HepG2 (cell line): ENCODE measurements around the gene ATG9A. TPM values are rescaled to one million over a fixed set of nuclear protein-coding genes. Genes with fewer than 3 reads are reported as not detected.

Experiments used
- ATF7-NPFF ChIP-seq: sonication (generic); formaldehyde crosslinking; IDR thresholded peaks from 2 replicates; pipeline ENCODE4 v1.8.1; 2023; ENCODE audit warnings: mild to moderate bottlenecking, low read depth, missing genetic modification reagents, moderate library complexity
- CC2D1A ChIP-seq: sonication (generic); formaldehyde crosslinking; IDR thresholded peaks from 2 replicates; pipeline ENCODE4 v1.8.1; 2023; ENCODE audit warnings: mild to moderate bottlenecking, missing genetic modification reagents
- CCAR2 ChIP-seq: fragments of 200-400 bp; formaldehyde crosslinking; optimal IDR thresholded peaks from 2 replicates; pipeline ENCODE3; 2018; ENCODE audit warnings: low read depth, mild to moderate bottlenecking, low read length, moderate library complexity
- DNMT3B ChIP-seq: conservative IDR thresholded peaks from 2 replicates; pipeline ENCODE4 v1.6.1; 2016; ENCODE audit warnings: missing biosample characterization, control low read depth
- FOXO1 ChIP-seq: sonication (generic); formaldehyde crosslinking; IDR thresholded peaks from 2 replicates; pipeline ENCODE4 v1.4.0; 2020; ENCODE audit warnings: missing genetic modification reagents
- HES4 ChIP-seq: sonication (generic); formaldehyde crosslinking; IDR thresholded peaks from 2 replicates; pipeline ENCODE4 v1.9.0; 2021; ENCODE audit warnings: mild to moderate bottlenecking, missing genetic modification reagents, borderline replicate concordance
- JUN ChIP-seq: sonication (generic); formaldehyde crosslinking; IDR thresholded peaks from 2 replicates; pipeline ENCODE4 v1.4.0; 2020; ENCODE audit warnings: mild to moderate bottlenecking, missing genetic modification reagents
- KDM4B ChIP-seq: sonication (generic); formaldehyde crosslinking; IDR thresholded peaks from 2 replicates; pipeline ENCODE4 v1.4.0; 2020; ENCODE audit warnings: missing genetic modification reagents
- KLF13 ChIP-seq: sonication (generic); formaldehyde crosslinking; IDR thresholded peaks from 2 replicates; pipeline ENCODE4 v1.4.0; 2020; ENCODE audit warnings: mild to moderate bottlenecking, missing genetic modification reagents
- NCOA2 ChIP-seq: sonication (generic); formaldehyde crosslinking; IDR thresholded peaks from 2 replicates; pipeline ENCODE4 v1.8.0; 2022; ENCODE audit warnings: inconsistent platforms
- NFKBIZ ChIP-seq: IDR thresholded peaks from 2 replicates; pipeline ENCODE4 v1.6.1; 2018; ENCODE audit warnings: missing genetic modification reagents, missing compliant biosample characterization
- ONECUT2 ChIP-seq: sonication (generic); formaldehyde crosslinking; IDR thresholded peaks from 2 replicates; pipeline ENCODE4 v1.4.0; 2020; ENCODE audit warnings: missing genetic modification reagents
- PAF1 ChIP-seq: IDR thresholded peaks from 2 replicates; pipeline ENCODE4 v1.6.1; 2016; ENCODE audit warnings: missing genetic modification reagents, missing compliant biosample characterization
- POLR2A ChIP-seq, 2 experiments: IDR thresholded peaks; 2 replicates each; pipeline ENCODE4 v1.6.1; 2011; ENCODE audit warnings: low read depth in 2 of 2, low read length in 2 of 2, mild to moderate bottlenecking in 1 of 2, moderate library complexity in 1 of 2; ENCODE audit not compliant: insufficient read depth in 1 of 2
- RBAK ChIP-seq: sonication (generic); formaldehyde crosslinking; IDR thresholded peaks from 2 replicates; pipeline ENCODE4 v1.5.1; 2020; ENCODE audit warnings: mild to moderate bottlenecking, missing genetic modification reagents
- RNF2 ChIP-seq: fragments of 450-650 bp; conservative IDR thresholded peaks from 2 replicates; pipeline ENCODE4 v1.6.1; 2016; ENCODE audit warnings: low read depth
- TCF12 ChIP-seq, 2 experiments: fragments of 450-650 bp in 1 of 2; sonication (generic) in 1 of 2; formaldehyde crosslinking in 1 of 2; IDR thresholded peaks; 2 replicates each; pipeline versions ENCODE4 v1.6.1 to v1.8.0; 2017 to 2022; ENCODE audit warnings: antibody characterized with exemption in 1 of 2, mild to moderate bottlenecking in 1 of 2, missing genetic modification reagents in 1 of 2, moderate library complexity in 1 of 2
- TOPORS ChIP-seq: sonication (generic); formaldehyde crosslinking; IDR thresholded peaks from 2 replicates; pipeline ENCODE4 v1.8.0; 2023; ENCODE audit warnings: mild to moderate bottlenecking, missing genetic modification reagents
- ZMAT3 ChIP-seq: sonication (generic); formaldehyde crosslinking; conservative IDR thresholded peaks from 2 replicates; pipeline ENCODE4 v1.7.0; 2021; ENCODE audit warnings: missing genetic modification reagents
- ZNF138 ChIP-seq: sonication (generic); formaldehyde crosslinking; IDR thresholded peaks from 2 replicates; pipeline ENCODE4 v1.5.0; 2020; ENCODE audit warnings: mild to moderate bottlenecking, low read depth, missing genetic modification reagents
- ZNF160 ChIP-seq: sonication (generic); formaldehyde crosslinking; IDR thresholded peaks from 2 replicates; pipeline ENCODE4 v1.8.0; 2022; ENCODE audit warnings: mild to moderate bottlenecking, inconsistent platforms, missing genetic modification reagents
- ZNF17 ChIP-seq: sonication (generic); formaldehyde crosslinking; IDR thresholded peaks from 2 replicates; pipeline ENCODE4 v1.5.0; 2020; ENCODE audit warnings: mild to moderate bottlenecking, missing genetic modification reagents
- ZNF556 ChIP-seq: sonication (generic); formaldehyde crosslinking; IDR thresholded peaks from 2 replicates; pipeline ENCODE4 v1.4.0; 2020; ENCODE audit warnings: mild to moderate bottlenecking, missing genetic modification reagents, borderline replicate concordance
- ZNF713 ChIP-seq: sonication (generic); formaldehyde crosslinking; IDR thresholded peaks from 2 replicates; pipeline ENCODE4 v1.4.0; 2020; ENCODE audit warnings: mild to moderate bottlenecking, missing genetic modification reagents
- ZNF768 ChIP-seq: sonication (generic); formaldehyde crosslinking; IDR thresholded peaks from 2 replicates; pipeline ENCODE4 v1.4.0; 2020; ENCODE audit warnings: missing genetic modification reagents
- ZNF792 ChIP-seq: IDR thresholded peaks from 2 replicates; pipeline ENCODE4 v1.6.1; 2016
- polyA plus RNA-seq, 8 experiments: library from polyadenylated mRNA; depleted of rRNA in 3 of 8; stranded (reverse) in 7 of 8; unstranded in 1 of 8; fragments of >200 nt; fragmentation: Illumina TruSeq in 4 of 8; extraction: Trizol in 4 of 8; gene quantifications; 2 replicates each; pipeline versions ENCODE4 v1.2.1 to v1.2.3, GENCODE V29; 2011 to 2016; ENCODE audit warnings: low read depth in 4 of 8, missing spikeins in 1 of 8, mixed read lengths in 1 of 8; ENCODE audit not compliant: insufficient read depth in 1 of 8
- total RNA-seq, 5 experiments: library from RNA; depleted of rRNA; stranded (reverse); fragments of >200 nt; fragmentation: Illumina TruSeq; extraction: Trizol; gene quantifications; 2 replicates each; pipeline ENCODE4 v1.2.3, GENCODE V29; 2016; ENCODE audit warnings: low read depth in 1 of 5
- TF ChIP-seq, protein P1 (sequence below): IDR thresholded peaks from 2 replicates; pipeline ENCODE4 v1.6.1; 2016; ENCODE audit warnings: low read depth, borderline replicate concordance
- TF ChIP-seq, protein P2 (sequence below): sonication (generic); formaldehyde crosslinking; IDR thresholded peaks from 2 replicates; pipeline ENCODE4 v1.5.1; 2020; ENCODE audit warnings: missing genetic modification reagents, mild to moderate bottlenecking, borderline replicate concordance
- TF ChIP-seq, protein P3 (sequence below): sonication (generic); formaldehyde crosslinking; IDR thresholded peaks from 2 replicates; pipeline ENCODE4 v1.5.0; 2020; ENCODE audit warnings: mild to moderate bottlenecking, missing genetic modification reagents

ATG9A gene
- total and polyA plus RNA-seq, 2 of the 13 experiments (the other 11 are each of a cell fraction or from before 2014, with no cell fraction given), result 35.0 to 131 TPM

DNA sequence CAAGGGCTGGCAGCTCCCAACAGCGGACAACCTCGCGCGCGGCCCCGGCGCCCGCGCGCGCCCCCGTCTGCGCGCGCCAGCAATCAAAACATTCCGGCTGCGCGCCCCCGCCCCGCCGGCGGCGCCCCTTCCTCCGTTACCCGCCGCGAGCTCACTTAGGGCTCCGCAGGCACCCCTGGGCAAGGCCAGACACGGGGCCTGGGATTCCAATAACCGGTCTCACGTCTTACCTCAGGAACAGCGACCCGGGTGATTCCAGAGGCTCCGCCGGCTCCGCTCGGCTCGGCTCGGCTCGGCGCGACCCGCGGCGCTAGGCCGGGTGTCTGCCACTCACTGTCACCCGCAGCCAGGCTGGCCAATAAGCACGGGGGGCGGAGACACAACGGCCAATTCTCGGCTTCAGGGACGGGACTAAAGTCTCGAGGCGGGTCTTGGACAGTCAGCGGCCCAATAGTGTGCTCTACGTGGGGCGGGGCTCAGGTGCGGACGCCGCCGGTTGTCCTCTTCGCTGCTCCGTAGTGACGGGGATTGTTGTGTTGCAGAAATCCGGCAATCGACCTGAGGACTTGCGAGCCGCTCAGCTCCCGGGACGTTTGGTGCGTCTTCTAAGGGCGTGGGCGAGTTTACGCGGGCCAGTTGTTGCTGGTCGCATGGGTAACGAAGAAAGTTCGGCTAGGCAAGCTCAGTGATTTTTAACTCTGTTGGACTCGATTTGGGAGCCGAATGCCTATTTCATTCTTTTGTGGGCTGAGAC lies at the start of gene ATG9A, which contains the start of gene ANKZF1 (continued):
- no peak for TF ChIP-seq CCAR2
- TF ChIP-seq ZNF556, result peak; percentile 17; the same call in 1 of the 2 replicates
- no peak for TF ChIP-seq ZNF17
- TF ChIP-seq ZNF768 (CRISPR knock-in tag), result peak; percentile 46; the same call in 1 of the 2 replicates
- TF ChIP-seq POLR2A (IDR thresholded peaks at IDR 0.05; ENCODE audit: insufficient read depth in 1 of 2, low read depth in 2 of 2, low read length in 2 of 2), result peak; percentile 85 to 92
- TF ChIP-seq TOPORS (CRISPR knock-in tag), result peak; percentile 58
- peak; percentile 71 for TF ChIP-seq ONECUT2 (CRISPR knock-in tag)
- TF ChIP-seq ZNF138 (CRISPR knock-in tag), result no peak
- peak; percentile 48; the same call in 1 of the 2 replicates for TF ChIP-seq ATF7-NPFF
- no peak for TF ChIP-seq PAF1 (CRISPR knock-in tag)
- TF ChIP-seq NCOA2 (CRISPR knock-in tag), result no peak
- TF ChIP-seq, protein P1, sequence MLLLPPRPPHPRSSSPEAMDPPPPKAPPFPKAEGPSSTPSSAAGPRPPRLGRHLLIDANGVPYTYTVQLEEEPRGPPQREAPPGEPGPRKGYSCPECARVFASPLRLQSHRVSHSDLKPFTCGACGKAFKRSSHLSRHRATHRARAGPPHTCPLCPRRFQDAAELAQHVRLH (CRISPR knock-in tag), result no peak
- no peak for TF ChIP-seq TCF12 (IDR thresholded peaks at IDR 0.05)
- 0 out of 2 replicates have a peak, but pooled peaks have one; percentile 32 for TF ChIP-seq TCF12 (CRISPR knock-in tag; IDR thresholded peaks at IDR 0.05)
- TF ChIP-seq FOXO1 (CRISPR knock-in tag), result peak; percentile 61
- TF ChIP-seq ZNF713 (CRISPR knock-in tag), result no peak
- peak; percentile 65 for TF ChIP-seq RNF2
- TF ChIP-seq NFKBIZ (CRISPR knock-in tag), result 0 out of 2 replicates have a peak, but pooled peaks have one; percentile 20
- TF ChIP-seq RBAK, result no peak
- TF ChIP-seq CC2D1A (CRISPR knock-in tag), result no peak
- peak; percentile 53 for TF ChIP-seq ZMAT3 (CRISPR knock-in tag)
- TF ChIP-seq, protein P2, sequence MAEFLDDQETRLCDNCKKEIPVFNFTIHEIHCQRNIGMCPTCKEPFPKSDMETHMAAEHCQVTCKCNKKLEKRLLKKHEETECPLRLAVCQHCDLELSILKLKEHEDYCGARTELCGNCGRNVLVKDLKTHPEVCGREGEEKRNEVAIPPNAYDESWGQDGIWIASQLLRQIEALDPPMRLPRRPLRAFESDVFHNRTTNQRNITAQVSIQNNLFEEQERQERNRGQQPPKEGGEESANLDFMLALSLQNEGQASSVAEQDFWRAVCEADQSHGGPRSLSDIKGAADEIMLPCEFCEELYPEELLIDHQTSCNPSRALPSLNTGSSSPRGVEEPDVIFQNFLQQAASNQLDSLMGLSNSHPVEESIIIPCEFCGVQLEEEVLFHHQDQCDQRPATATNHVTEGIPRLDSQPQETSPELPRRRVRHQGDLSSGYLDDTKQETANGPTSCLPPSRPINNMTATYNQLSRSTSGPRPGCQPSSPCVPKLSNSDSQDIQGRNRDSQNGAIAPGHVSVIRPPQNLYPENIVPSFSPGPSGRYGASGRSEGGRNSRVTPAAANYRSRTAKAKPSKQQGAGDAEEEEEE (CRISPR knock-in tag), result no peak
- no peak for TF ChIP-seq ZNF792 (CRISPR knock-in tag)
- TF ChIP-seq, protein P3, sequence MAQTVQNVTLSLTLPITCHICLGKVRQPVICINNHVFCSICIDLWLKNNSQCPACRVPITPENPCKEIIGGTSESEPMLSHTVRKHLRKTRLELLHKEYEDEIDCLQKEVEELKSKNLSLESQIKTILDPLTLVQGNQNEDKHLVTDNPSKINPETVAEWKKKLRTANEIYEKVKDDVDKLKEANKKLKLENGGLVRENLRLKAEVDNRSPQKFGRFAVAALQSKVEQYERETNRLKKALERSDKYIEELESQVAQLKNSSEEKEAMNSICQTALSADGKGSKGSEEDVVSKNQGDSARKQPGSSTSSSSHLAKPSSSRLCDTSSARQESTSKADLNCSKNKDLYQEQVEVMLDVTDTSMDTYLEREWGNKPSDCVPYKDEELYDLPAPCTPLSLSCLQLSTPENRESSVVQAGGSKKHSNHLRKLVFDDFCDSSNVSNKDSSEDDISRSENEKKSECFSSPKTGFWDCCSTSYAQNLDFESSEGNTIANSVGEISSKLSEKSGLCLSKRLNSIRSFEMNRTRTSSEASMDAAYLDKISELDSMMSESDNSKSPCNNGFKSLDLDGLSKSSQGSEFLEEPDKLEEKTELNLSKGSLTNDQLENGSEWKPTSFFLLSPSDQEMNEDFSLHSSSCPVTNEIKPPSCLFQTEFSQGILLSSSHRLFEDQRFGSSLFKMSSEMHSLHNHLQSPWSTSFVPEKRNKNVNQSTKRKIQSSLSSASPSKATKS (CRISPR knock-in tag), result no peak
- no peak; the same call in 1 of the 2 replicates for TF ChIP-seq DNMT3B (CRISPR knock-in tag)
- peak; percentile 82 for TF ChIP-seq ZNF160 (CRISPR knock-in tag)
- peak; percentile 12; the same call in 1 of the 2 replicates for TF ChIP-seq JUN (CRISPR knock-in tag)
- TF ChIP-seq KLF13, result no peak
- no peak for TF ChIP-seq HES4 (CRISPR knock-in tag)
- no peak; the same call in 1 of the 2 replicates for TF ChIP-seq KDM4B (CRISPR knock-in tag)
